ENCODE data around the gene CTRL.

- no peak for TF ChIP-seq POLR2A (IDR thresholded peaks at IDR 0.05)
- TF ChIP-seq CTCF (IDR thresholded peaks at IDR 0.05): no peak
These were observed 18.7 kb upstream of the CTRL start for GRCh38 chr16:67950335-67950843.

Measured in prostate gland (tissue), 2 donors.